H9 (cell line): ENCODE measurements around the gene HSPA9. TPM values are rescaled to one million over a fixed set of nuclear protein-coding genes. Genes with fewer than 3 reads are reported as not detected.

ENCODE experiments used
- DNase-seq: peaks from one replicate; pipeline ENCODE4 v3.0.0-alpha.2; 2017
- H2AFZ ChIP-seq: one replicate; pipeline ENCODE4 v1.6.1; 2013; ENCODE audit warnings: mild to moderate bottlenecking, low read length, control low read depth, moderate library complexity
- H2AK5ac ChIP-seq: 2 replicates; pipeline ENCODE4 v1.6.1; 2013; ENCODE audit warnings: low read length, control low read depth, mixed read lengths; ENCODE audit not compliant: insufficient read length
- H2BK120ac ChIP-seq: one replicate; pipeline ENCODE4 v1.6.1; 2013; ENCODE audit warnings: low read depth, mild to moderate bottlenecking, low read length, control low read depth, inconsistent platforms; ENCODE audit not compliant: poor library complexity, severe bottlenecking
- H2BK12ac ChIP-seq: 2 replicates; pipeline ENCODE4 v1.6.1; 2013; ENCODE audit warnings: low read length, control low read depth, mixed read lengths, low read depth; ENCODE audit not compliant: insufficient read length
- H2BK15ac ChIP-seq: 2 replicates; pipeline ENCODE4 v1.6.1; 2013; ENCODE audit warnings: low read depth, low read length, control low read depth
- H2BK20ac ChIP-seq: one replicate; pipeline ENCODE4 v1.6.1; 2013; ENCODE audit warnings: low read depth, mild to moderate bottlenecking, low read length, control low read depth, inconsistent platforms; ENCODE audit not compliant: poor library complexity, severe bottlenecking
- H2BK5ac ChIP-seq: 2 replicates; pipeline ENCODE4 v1.6.1; 2013; ENCODE audit warnings: low read length, control low read depth, mixed read lengths; ENCODE audit not compliant: insufficient read length
- H3K14ac ChIP-seq: 2 replicates; pipeline ENCODE4 v1.6.1; 2013; ENCODE audit warnings: low read length, control low read depth; ENCODE audit not compliant: insufficient read depth
- H3K18ac ChIP-seq: 2 replicates; pipeline ENCODE4 v1.6.1; 2013; ENCODE audit warnings: low read depth, mild to moderate bottlenecking, mixed read lengths, low read length, control low read depth; ENCODE audit not compliant: insufficient read length
- H3K23ac ChIP-seq: 2 replicates; pipeline ENCODE4 v1.6.1; 2013; ENCODE audit warnings: low read length, control low read depth, mixed read lengths, low read depth; ENCODE audit not compliant: insufficient read length
- H3K23me2 ChIP-seq: 2 replicates; pipeline ENCODE4 v1.6.1; 2013; ENCODE audit warnings: low read depth, mild to moderate bottlenecking, mixed read lengths, low read length, control low read depth; ENCODE audit not compliant: insufficient read length, poor library complexity, severe bottlenecking
- H3K27ac ChIP-seq: 2 replicates; pipeline ENCODE4 v1.5.1; 2013; ENCODE audit warnings: low read length, control low read depth, mixed read lengths, low read depth; ENCODE audit not compliant: insufficient read length
- H3K27me3 ChIP-seq: 2 replicates; pipeline ENCODE4 v1.6.1; 2013; ENCODE audit warnings: low read length, control low read depth, inconsistent platforms; ENCODE audit not compliant: insufficient read depth
- H3K4ac ChIP-seq: 2 replicates; pipeline ENCODE4 v1.6.1; 2013; ENCODE audit warnings: low read depth, mild to moderate bottlenecking, control low read depth, inconsistent platforms, low read length, moderate library complexity
- H3K4me1 ChIP-seq: 2 replicates; pipeline ENCODE4 v1.6.1; 2013; ENCODE audit warnings: low read length, control low read depth, inconsistent platforms; ENCODE audit not compliant: insufficient read depth
- H3K4me2 ChIP-seq: 2 replicates; pipeline ENCODE4 v1.6.1; 2013; ENCODE audit warnings: low read length, control low read depth, mixed read lengths; ENCODE audit not compliant: insufficient read length, insufficient read depth
- H3K56ac ChIP-seq: 2 replicates; pipeline ENCODE4 v1.6.1; 2013; ENCODE audit warnings: low read depth, mild to moderate bottlenecking, mixed read lengths, low read length, control low read depth; ENCODE audit not compliant: insufficient read length
- H3K79me1 ChIP-seq: 2 replicates; pipeline ENCODE4 v1.6.1; 2013; ENCODE audit warnings: low read depth, mild to moderate bottlenecking, moderate library complexity, low read length, control low read depth, inconsistent platforms; ENCODE audit not compliant: insufficient read depth, poor library complexity, severe bottlenecking
- H3K79me2 ChIP-seq: 2 replicates; pipeline ENCODE4 v1.6.1; 2013; ENCODE audit warnings: low read length, control low read depth, inconsistent platforms; ENCODE audit not compliant: insufficient read depth
- H3K9ac ChIP-seq: 2 replicates; pipeline ENCODE4 v1.6.1; 2013; ENCODE audit warnings: low read length, control low read depth, mixed read lengths; ENCODE audit not compliant: insufficient read length; ENCODE audit errors: extremely low read depth
- H3K9me3 ChIP-seq: one replicate; pipeline ENCODE4 v1.6.1; 2013; ENCODE audit warnings: low read depth, low read length, inconsistent platforms; ENCODE audit not compliant: control insufficient read depth
- H3T11ph ChIP-seq: one replicate; pipeline ENCODE4 v1.6.1; 2013; ENCODE audit warnings: mild to moderate bottlenecking, low read length, control low read depth, inconsistent platforms
- H4K20me1 ChIP-seq: one replicate; pipeline ENCODE4 v1.6.1; 2013; ENCODE audit not compliant: control insufficient read depth, insufficient read length, insufficient read depth
- H4K5ac ChIP-seq: 2 replicates; pipeline ENCODE4 v1.6.1; 2013; ENCODE audit warnings: low read depth, mild to moderate bottlenecking, mixed read lengths, low read length, control low read depth; ENCODE audit not compliant: insufficient read length
- H4K8ac ChIP-seq: replicated peaks from 2 replicates; pipeline ENCODE4 v1.6.1; 2013; ENCODE audit warnings: low read length, control low read depth, mixed read lengths, low read depth; ENCODE audit not compliant: insufficient read length
- H4K91ac ChIP-seq: 2 replicates; pipeline ENCODE4 v1.6.1; 2013; ENCODE audit warnings: low read depth, mild to moderate bottlenecking, moderate library complexity, mixed read lengths, low read length, control low read depth; ENCODE audit not compliant: insufficient read length
- H3K27ac Mint-ChIP-seq, 3 experiments: 2 replicates in 2 of 3; 3 replicates in 1 of 3; pipeline ENCODE4 v1.8.0; 2020 to 2021; ENCODE audit warnings: mixed read lengths in 3 of 3, mild to moderate bottlenecking in 1 of 3, moderate library complexity in 1 of 3
- H3K27me3 Mint-ChIP-seq: 2 replicates; pipeline ENCODE4 v1.8.0; 2021; ENCODE audit warnings: low read depth, mild to moderate bottlenecking, moderate library complexity, mixed read lengths
- H3K36me3 Mint-ChIP-seq, 3 experiments: 2 replicates in 2 of 3; 3 replicates in 1 of 3; pipeline ENCODE4 v1.8.0; 2020 to 2021; ENCODE audit warnings: low read depth in 3 of 3, mixed read lengths in 3 of 3; ENCODE audit not compliant: insufficient read depth in 1 of 3
- H3K4me1 Mint-ChIP-seq, 2 experiments: 2 replicates each; pipeline ENCODE4 v1.8.0; 2020; ENCODE audit warnings: mixed read lengths in 2 of 2
- H3K4me3 Mint-ChIP-seq, 2 experiments: 2 replicates in 1 of 2; 3 replicates in 1 of 2; pipeline ENCODE4 v1.8.0; 2020 to 2021; ENCODE audit warnings: mild to moderate bottlenecking in 2 of 2, mixed read lengths in 2 of 2, moderate library complexity in 1 of 2
- H3K9me3 Mint-ChIP-seq, 2 experiments: 2 replicates in 1 of 2; 3 replicates in 1 of 2; pipeline ENCODE4 v1.8.0; 2020; ENCODE audit warnings: mild to moderate bottlenecking in 2 of 2, mixed read lengths in 2 of 2, moderate library complexity in 1 of 2
- CTCF ChIP-seq: fragments of 200-600 bp; sonication (generic); conservative IDR thresholded peaks from 3 replicates; pipeline ENCODE4 v1.8.0; 2021; ENCODE audit warnings: antibody characterized with exemption, mild to moderate bottlenecking
- WGBS: extraction: QIAGEN DNeasy Blood & Tissue Kit; methylation state at CpG from one replicate; pipeline ENCODE4 v1.1.7; 2013; ENCODE audit warnings: missing lambda C conversion rate, low lambda C conversion rate, mixed read lengths; ENCODE audit not compliant: insufficient read length; ENCODE audit errors: extremely low coverage; 5-methylcytosine and 5-hydroxymethylcytosine counted together
- total RNA-seq: library from RNA; stranded (reverse); gene quantifications from 2 replicates; pipeline ENCODE4 v1.2.1, GENCODE V29; 2021

HSPA9 gene
- total RNA-seq, 1 experiment from 2014 or later: 397 TPM

GRCh38 chr5:138536215-138536614 is 39.0 kb downstream of the HSPA9 start:
- Histone ChIP-seq H3K56ac (no peak overlapping the region), H3K79me1 (peaks cover 3% of the 10 kb centered on the region), H3K9ac (no peak overlapping the region), H3K23me2 (no peaks in the 10 kb centered on the region), H3K14ac (no peak overlapping the region), H3K9me3 (no peaks in the 10 kb centered on the region), H3T11ph (no peak overlapping the region), H3K23ac (no peak overlapping the region), H3K18ac (no peak overlapping the region), H4K91ac (no peak overlapping the region), H2BK20ac (no peak overlapping the region), H3K4me2 (no peak overlapping the region), H4K20me1 (no peaks in the 10 kb centered on the region), H3K27me3 (no peaks in the 10 kb centered on the region), H2BK120ac (no peak overlapping the region), H2BK15ac (no peak overlapping the region), H2BK5ac (no peak overlapping the region), H4K5ac (no peak overlapping the region), H3K79me2 (peaks cover 72% of the 10 kb centered on the region), H2BK12ac (no peak overlapping the region), H3K4ac (no peak overlapping the region), H3K4me1 (no peaks in the 10 kb centered on the region), H2AK5ac (no peak overlapping the region), H3K27ac (no peak overlapping the region), H2AFZ (no peak overlapping the region), H4K8ac (no peak overlapping the region)
- Mint-ChIP-seq H3K36me3 (peaks cover 30 to 68% (median 62%) of the 10 kb centered on the region in 3 experiments; a peak in 6 of 7 replicates), H3K27me3 (no peaks in the 10 kb centered on the region), H3K4me3 (no peak overlapping the region), H3K9me3 (no peaks in the 10 kb centered on the region), H3K4me1 (peaks cover 9 to 16% of the 10 kb centered on the region in 2 experiments), H3K27ac (no peak overlapping the region)
- WGBS: no CpG with 5 or more reads among the region's 2 CpGs
- TF ChIP-seq CTCF: no peak
- no peak for DNase-seq
